GM21529 (cell line): ENCODE data around the gene SNCA.

Source experiments
- ATAC-seq: cut with Tn5 transposase; IDR thresholded peaks from one replicate; pipeline ENCODE4 v1.9.1; 2021; ENCODE audit not compliant: unreplicated experiment

SNCA gene

GRCh38 chr4:89754531-89754930 is 82.4 kb downstream of the SNCA start:
- ATAC-seq: no peak

GRCh38 chr4:89753601-89754066 is 83.3 kb downstream of the SNCA start:
- ATAC-seq: no peak

- no peak for ATAC-seq
Observed at GRCh38 chr4:89752932-89753598, 83.9 kb downstream of the SNCA start.

GRCh38 chr4:89751416-89751815 is 85.5 kb downstream of the SNCA start:
- no peak for ATAC-seq

GRCh38 chr4:89746377-89746776 is 90.6 kb downstream of the SNCA start:
- ATAC-seq: no peak

GRCh38 chr4:89745708-89746107 is 91.3 kb downstream of the SNCA start:
- ATAC-seq: no peak

DNA sequence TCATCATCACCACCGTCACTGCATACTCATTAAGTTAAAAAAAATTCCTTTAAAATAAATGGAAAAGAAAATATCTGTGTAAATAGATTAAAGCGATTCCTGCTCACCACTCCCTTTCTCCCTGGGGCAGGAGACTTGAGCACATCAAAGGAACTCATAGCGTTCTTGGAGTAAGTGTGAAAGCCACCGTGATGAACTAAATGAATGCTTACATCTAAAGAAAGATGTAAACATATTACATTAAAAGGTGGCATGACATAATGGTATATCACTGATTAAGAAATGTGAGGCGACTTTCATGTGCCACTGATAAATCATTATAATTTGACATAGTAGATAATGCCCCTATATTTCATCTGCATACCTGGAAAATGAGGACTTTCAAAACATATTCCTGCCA is 92.0 kb downstream of the SNCA start:
- ATAC-seq: no peak

GRCh38 chr4:89741768-89742167 is 95.2 kb downstream of the SNCA start:
- ATAC-seq: no peak

GRCh38 chr4:89739311-89739988 is 97.5 kb downstream of the SNCA start:
- ATAC-seq: no peak

- ATAC-seq: no peak
Observed at GRCh38 chr4:89737888-89738287, 99.1 kb downstream of the SNCA start.

- no peak for ATAC-seq
Observed at GRCh38 chr4:89733946-89734345, 103.0 kb downstream of the SNCA start.

DNA sequence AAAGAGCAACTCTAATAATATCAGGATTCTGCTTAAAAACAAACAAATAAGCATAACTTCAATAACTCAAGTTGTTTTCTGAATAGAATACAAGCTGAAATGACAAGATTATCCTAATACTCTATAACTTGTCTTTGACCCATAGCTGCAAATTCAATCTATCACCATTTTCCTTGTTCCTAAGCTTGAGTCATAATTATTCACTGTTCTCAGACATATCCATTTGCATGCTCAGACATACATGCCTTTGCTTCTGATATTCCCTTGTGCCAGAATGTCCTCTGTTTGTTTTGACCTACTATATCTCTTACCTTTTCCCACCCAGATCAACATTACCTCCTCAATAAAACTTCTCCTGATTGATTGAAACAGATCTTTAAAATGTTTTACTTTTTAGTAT is 109.7 kb downstream of the SNCA start:
- ATAC-seq: no peak

GRCh38 chr4:89725268-89725667 is 111.7 kb downstream of the SNCA start:
- no peak for ATAC-seq

GRCh38 chr4:89724716-89725115 is 112.2 kb downstream of the SNCA start:
- ATAC-seq: no peak

DNA sequence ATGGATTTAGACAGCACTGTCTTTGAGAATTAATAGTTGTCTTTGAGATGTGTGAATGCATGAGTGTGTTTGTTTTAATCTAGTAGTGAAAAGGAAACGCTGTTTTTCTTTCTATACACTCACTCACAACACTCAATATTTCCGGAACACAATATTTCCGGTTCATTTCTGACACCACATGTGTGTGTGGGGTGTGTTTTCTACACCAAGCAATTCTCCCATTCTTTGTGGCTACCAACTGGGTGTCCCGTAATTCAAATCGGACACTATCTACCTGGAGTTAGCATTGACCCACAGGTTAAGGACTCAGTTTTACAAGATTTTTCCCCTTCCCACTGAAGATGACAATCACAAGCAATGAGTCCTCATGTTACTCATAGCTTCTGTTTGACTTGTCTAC is 113.9 kb downstream of the SNCA start:
- no peak for ATAC-seq

GRCh38 chr4:89722517-89722916 is 114.4 kb downstream of the SNCA start:
- no peak for ATAC-seq

- ATAC-seq: no peak
Observed at GRCh38 chr4:89720981-89721380, 116.0 kb downstream of the SNCA start.

GRCh38 chr4:89719536-89720090 is 117.3 kb downstream of the SNCA start:
- ATAC-seq: no peak

- no peak for ATAC-seq
Observed at GRCh38 chr4:89716893-89717292, 120.1 kb downstream of the SNCA start.

- ATAC-seq: no peak
Observed at GRCh38 chr4:89715631-89716030, 121.3 kb downstream of the SNCA start.

- no peak for ATAC-seq
Observed at GRCh38 chr4:89712827-89713226, 124.1 kb downstream of the SNCA start.

DNA sequence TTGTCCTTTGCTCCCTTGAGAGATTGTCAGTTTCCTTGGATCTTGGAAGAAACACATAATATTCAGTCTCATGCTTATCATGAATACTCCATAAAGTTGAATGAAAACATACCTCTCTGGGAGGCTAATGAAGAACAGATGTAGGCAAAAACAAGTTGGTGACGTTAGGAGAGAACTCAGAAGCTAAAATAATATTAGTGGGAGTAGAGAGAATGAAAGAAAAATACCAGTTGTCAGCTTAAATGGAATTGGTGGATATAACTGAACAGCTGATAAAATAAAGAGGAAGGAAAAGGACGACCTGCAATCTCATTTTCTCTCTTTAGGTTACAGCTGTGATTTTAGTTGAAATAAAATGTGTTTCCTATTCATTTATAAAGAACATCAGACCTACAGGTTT is 124.8 kb downstream of the SNCA start:
- no peak for ATAC-seq
